SKM-1 treated with dmso at 0.1 percent for 144 hours (cell line): Measurements from ENCODE around the gene PRPF40A.
"Not testable (repeated sequence)": the region's sequence is repeated elsewhere in the genome, so short reads cannot be mapped to it uniquely, and the experiment has no call there.

Experiments
- DNase-seq: peaks from one replicate; lab custom pipeline; 2025; ENCODE audit not compliant: unreplicated experiment; lab: John Stamatoyannopoulos, UW

The PRPF40A gene

DNA sequence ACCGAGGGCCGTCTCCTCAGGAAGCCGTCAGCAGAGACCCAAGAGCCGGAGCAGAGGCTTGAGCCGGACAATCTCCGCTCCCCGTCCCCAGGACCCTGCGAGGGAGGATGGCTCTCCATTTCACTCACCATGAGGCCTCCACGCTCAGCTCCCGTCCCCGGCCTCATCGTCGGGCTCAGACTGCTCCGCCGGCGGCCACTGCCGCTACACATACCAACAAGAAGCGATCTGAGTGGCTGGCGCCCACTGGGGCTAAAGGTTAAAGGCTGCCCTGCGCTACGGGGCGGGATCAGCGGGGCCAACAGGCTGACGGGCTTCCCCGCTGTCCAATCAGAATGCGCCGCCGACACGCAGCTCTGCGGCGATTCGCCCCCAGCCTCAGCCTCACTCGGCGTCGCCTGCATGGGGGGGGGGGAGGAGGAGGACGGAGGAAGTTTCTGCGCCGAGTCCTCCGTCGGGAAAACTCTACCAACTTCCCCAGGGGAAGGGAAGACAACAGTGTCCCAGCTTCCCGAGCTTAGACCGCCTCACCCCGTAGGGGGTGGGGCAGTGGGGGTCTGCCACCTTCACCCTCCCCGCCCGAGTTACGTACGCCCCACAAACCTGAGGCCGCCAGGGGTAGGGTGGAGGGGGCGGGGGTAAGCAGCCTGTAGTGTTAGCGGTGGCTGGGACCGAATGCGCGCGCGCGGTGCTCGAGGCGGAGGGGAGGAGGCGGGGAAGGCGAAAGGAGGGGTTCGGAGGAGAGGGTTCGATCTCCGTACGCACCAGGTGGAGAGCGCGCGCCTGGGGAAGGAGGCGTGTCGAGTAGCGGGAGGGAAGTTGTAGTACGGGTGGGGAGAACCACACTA lies at the start of gene PRPF40A:
Gene PRPF40A, minus strand, starts transcription at position 234 of the 848 bp plus-strand sequence. Its CDS starts 22 bp downstream, at position 212.
- peak; percentile 96 for DNase-seq

DNA sequence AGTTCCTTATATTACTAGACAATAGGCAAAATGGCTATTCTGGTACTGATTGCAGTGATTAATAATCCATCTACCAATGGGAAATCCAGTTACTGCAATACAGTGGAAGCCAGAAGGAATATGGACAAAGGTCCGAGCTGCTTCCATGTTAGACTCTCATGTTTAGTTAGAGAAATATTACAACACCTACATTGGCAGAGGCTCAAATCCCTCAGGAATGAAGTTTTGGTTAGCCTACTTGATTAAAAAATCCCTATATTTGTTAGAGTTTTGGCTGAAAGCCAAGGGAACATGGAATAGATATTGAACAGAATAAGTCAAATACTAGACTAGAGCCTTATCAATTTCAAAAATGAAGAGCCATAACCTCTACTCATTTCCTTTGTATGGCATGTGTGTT lies 49.7 kb upstream of the PRPF40A start:
- DNase-seq: no peak

DNA sequence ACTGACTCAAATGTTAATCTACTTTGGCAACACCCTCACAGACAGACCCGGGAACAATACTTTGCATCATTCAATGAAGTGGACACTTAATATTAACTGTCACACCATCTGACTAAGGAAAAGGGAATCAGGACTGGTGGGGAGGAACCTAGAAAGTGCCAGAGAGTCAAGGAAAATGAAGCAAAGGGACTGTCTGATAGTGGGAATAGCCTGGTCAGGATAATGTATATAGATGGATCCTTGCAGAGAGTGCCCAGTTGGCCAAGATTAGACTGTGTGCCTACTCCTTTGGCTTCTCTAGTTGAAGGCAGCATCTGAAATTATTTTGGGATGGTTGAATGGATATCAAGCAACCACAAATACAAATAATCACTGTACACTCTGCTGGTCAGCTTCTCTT lies 46.4 kb upstream of the PRPF40A start:
- no peak for DNase-seq

DNA sequence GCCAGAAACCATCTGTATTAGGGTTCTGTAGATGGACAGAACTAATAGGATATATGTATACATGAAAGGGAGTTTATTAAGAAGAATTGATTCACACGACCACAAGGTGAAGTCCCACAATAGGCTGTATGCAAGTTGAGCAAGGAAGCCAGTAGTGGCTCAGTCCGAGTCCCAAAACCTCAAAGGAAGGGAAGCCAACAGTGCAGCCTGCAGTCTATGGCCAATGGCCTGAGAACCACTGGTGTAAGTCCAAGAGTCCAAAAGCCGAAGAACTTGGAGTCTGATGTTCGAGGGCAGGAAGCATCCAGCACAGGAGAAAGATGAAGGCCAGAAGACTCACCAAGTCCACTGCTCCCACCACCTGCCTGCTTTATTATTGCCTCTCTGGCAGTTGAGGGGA lies 45.9 kb upstream of the PRPF40A start:
- DNase-seq: not testable (repeated sequence)

DNA sequence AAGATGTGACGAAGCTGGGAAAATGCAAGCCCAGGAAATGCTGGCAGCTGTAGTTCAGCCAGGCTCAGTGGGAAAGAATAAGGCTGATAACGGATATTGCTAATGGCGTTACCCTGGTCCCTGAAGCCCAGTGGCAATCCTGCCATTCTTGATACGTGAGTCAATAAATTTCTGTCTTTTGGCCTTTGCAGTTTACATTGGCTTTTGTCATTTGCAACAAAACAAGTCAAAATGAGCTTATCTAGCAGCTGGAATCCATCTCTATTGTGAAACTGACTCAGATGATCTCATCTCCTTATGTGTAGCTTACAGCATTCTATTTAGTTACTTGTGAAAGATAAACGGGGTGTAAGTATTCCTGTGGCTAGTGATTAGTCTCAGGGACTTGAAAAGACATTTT lies 44.9 kb upstream of the PRPF40A start:
- DNase-seq: no peak

DNA sequence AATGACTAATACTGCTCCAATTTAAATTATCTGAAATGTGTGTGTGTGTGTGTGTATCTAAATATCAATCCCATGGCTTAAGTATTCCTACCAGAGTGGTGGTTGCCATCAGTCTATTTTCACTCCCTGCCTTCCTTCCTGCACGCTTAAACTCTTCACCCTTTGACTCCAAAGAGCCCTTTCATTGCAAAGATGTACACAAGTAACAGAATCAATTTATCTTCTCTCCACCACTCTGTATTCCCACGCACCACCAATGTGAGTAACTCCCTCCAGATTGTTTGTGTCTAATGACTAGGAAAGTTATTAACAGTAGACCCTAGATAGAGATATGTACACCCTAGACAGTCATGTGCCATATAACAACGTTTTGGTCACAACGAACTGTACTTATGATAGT lies 44.0 kb upstream of the PRPF40A start:
- DNase-seq: no peak

DNA sequence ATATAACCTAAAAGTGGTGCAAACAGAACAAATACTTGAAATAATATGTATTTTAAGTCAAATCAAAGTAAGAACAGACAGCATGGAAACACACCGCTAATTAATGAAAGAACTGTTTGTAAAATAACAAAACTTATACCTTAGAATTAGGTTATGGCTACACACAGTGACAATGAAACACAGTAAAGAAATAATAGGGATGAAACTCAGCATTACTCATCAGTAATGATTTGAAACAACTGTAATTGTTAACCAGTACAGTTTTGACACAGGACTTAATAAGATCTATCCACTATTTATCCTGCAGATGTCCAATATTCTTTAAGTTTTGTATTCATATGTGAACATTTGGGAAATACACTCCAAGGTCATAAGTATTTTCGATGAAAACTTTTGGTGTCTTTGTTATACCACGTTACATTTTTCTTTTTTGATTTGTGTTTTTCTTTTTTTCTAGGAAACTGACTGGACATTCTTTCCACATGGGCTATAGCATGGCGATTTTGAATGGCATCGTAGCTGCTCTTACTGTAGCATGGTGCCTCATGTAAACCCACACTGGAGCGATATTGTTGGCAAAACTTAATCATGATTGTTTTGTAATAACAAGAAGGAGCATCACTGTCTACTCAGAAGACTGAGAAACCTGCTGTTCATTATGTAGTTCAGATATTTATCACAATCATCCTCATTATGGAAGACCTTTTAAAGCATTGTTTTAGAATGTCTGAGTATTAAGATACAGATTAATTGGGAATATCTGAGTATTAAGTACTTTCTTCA lies 42.2 kb upstream of the PRPF40A start:
- no peak for DNase-seq

DNA sequence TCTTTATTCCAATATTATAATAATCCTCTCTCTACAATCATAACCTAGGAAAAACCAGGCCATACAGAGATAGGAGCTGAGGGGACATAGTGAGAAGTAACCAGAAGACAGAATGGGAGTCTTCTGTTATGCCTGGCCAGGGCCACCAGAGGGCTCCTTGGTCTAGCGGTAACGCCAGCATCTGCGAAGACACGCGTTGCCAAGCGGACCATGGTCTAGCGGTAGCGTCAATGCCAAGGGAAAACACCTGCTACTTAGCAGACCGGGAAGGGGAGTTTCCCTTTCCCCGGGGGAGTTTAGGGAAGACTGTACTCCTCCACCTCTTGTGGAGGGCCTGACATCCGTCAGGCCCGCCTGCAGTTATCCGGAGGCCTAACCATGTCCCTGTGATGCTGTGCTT lies 37.8 kb upstream of the PRPF40A start:
- DNase-seq: no peak

DNA sequence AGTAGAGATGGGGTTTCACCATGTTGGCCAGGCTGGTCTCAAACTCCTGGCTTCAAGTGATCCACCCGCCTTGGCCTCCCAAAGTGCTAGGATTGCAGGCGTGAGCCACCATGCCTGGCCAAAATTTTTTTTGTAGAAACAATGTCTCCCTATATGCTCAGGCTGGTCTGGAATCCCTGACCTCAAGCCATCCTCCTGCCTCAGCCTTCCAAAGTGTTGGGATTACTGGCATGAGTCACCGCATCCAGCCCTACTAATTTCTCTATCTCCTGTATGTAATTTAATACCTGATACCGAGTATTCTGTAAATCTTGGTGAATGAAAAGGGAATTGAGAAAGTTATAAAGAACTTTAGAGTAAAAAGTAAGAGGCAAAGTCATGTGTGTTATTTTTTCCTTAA lies 30.5 kb upstream of the PRPF40A start:
- DNase-seq: not testable (repeated sequence)

DNA sequence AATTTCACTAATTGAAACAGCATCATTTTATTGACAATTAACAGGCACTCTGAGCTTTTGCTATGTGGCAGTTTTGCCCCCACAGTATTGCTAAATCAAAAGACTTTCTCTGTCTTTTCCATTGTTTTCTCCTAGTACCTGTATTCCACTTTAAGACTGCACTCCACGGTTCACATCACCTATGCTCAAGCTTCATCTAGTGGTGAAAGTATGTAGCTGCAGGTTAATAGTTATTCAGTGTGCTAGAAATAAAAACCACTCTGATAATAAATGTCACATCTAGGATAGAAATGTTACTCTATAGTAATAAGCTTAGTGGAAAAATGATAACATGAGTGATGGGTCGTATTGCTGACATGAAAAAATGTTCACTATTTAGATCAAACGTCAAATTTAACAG lies 25.7 kb upstream of the PRPF40A start:
- DNase-seq: no peak

DNA sequence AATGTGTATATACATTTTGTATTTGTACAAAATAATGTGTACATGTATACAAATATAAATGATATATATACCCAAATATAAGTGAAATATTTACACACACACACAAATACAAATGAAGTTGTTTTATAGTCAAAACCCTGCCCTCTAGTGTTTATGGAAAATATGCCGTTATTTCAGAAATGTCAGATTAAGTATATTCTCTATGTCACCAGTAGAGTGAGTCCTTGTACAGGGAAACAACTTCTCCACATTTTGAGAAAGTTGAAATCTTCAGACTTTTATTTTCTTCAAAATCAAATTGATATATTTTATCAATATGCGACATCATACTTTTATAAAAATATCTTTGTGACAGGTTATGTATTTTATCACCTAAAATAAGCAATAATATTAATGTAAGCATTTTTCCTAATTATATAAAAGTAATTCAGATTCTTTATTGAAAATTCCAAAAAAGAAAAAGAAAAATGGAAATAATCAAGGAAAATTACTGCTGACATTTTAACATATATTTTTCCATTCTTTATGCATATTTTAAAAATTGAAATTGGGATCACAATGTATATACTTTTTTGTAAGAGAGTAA lies 23.6 kb upstream of the PRPF40A start:
- DNase-seq: peak; percentile 64

DNA sequence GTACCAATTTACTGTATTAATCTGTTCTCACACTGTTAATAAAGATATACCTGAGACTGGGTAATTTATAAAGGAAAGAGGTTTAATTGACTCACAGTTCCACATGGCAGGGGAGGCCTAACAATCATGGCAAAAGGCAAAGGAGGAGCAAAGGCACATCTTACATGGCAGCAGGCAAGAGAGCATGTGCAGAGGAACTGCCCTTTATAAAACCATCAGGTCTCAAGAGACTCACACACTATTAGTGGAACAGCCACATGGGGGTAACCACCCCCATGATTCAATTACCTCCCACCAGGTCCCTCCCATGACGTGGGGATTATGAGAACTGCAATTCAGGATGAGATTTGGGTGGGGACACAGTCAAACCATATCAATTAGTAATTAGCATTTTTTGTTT lies 22.4 kb upstream of the PRPF40A start:
- DNase-seq: not testable (repeated sequence)

DNA sequence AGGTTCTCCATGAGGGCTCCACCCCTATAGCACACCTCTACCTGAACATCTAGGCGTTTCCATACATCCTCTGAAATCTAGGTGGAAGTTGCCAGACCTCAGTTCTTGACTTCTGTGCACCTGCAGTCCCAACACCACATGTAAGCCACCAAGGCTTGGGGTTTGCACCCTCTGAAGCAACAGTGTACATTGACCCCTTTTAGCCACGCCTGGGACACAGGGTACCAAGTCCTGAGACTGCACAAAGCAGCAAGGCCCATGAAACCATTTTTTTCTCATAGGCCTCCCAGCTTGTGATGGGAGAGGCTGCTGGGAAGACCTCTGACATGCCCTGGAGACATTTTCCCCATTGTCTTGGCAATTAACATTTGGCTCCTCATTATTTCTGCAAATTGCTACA lies 21.2 kb upstream of the PRPF40A start:
- no peak for DNase-seq

DNA sequence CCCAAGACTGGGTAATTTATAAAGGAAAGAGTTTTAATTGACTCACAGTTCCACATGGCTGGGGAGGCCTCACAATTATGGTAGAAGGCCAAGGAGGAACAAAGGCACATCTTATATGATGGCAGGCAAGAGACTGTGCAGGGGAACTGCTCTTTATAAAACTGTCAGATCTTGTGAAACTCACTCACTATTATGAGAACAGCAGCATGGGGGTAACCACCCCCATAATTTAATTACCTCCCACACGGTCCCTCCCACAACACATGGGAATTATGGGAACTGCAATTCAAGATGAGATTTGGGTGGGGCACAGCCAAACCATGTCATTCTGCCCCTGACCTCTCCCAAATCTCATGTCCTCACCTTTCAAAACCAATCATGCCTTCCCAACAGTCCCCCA lies 20.2 kb upstream of the PRPF40A start:
- not testable (repeated sequence) for DNase-seq

DNA sequence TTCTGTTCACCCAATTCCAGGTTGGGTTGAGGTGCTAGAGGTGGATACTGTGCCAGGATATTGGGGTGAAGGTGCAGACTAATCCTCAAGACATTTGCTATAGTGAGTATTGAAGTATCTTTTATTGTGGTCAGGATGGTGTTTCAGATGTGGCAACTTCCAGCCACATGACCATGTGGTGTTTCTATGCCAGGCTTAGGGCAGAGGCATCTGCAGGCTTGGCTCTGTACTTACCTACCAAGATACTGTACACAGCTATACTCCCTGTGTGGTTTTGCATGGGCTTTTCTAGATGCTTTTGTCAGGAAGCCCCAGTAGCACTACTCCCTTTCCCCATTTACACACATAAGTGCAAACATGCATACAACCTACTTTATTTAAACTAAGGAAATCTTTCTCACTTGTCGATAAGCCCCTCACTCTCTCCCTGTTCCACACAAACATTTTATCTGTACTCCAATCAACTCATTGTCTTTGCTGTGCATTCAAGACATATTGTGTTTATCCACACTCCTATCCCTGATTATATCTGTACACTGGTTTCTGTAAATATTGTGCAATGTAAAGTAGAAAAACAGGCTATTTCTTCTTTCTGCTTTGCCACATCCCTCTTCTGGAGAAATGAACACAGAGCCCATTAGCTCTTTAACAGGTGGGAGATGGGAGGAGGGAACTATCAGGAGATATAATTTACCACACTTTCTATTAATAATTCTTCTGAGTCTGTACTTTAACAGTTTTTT lies 13.5 kb upstream of the PRPF40A start:
- peak; percentile 57 for DNase-seq

DNA sequence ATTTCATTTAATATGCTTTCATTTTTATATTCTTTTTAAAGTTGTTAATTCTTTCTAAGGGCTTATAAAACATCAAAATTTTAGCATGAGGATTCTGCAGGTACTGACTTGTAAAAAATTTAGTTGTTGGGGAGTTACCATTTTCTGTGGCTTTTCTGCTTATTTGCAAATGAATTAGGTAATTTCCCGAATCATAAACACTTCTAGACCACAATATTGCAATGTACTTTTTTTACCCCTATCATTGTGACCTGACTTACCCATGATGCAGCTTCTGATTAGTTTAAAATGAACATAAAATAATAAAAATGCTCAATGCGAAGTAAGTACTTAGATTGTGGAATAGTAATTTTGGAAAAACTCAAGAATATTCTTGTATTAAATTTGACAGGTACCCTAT lies 12.6 kb upstream of the PRPF40A start:
- no peak for DNase-seq

DNA sequence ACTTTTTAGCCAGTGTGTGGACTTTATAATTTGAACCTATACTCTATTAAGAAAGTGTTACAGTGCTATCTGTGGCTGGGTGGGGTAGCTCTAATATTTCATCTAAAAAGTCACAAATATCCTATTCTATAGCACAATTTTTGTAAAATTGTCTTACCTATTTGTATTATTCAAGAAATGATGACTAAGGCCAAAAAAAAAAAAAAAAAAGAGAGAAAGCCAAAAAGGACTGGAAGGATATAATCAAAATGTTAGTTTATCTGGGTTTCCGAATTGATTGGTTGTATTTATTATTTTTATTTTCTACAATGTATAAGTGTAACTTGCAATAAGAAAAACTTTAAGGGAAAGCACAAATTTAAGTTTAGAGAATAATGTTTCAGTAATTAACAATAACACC lies 6.7 kb upstream of the PRPF40A start:
- no peak for DNase-seq

DNA sequence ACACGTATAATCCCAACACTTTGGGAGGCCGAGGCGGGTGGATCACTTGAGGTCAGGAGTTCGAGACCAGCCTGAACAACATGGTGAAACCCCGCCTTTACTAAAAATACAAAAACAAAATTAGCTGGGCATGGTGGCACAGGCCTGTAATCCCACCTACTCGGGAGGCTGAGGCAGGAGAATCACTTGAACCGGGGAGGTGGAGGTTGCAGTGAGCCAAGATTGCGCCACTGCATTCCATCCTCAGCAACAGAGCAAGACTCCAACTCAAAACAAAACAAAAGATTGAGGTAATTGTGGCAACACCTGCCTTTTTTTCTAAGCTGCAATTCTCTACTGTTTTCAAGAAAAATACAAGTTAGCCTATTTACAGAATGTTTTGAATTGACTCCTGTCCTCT lies 5.4 kb upstream of the PRPF40A start:
- DNase-seq: not testable (repeated sequence)

DNA sequence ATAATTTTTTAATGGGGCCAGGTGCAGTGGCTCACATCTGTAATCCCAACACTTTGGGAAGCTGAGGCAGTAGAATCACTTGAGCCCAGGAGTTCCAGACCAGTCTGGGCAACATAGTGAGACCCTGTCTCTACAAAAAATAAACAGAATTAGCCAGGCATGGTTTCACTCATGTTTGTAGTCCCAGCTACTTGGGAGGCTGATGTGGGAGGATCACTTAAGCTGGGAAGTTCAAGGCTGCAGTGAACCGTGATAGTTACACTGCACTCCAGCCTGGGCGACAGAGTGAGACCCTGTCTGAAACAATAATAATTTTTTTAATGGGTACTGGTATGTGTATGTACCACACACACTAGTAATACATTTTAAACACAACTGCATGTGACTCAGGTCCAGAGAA lies 3.5 kb upstream of the PRPF40A start:
- DNase-seq: no peak

DNA sequence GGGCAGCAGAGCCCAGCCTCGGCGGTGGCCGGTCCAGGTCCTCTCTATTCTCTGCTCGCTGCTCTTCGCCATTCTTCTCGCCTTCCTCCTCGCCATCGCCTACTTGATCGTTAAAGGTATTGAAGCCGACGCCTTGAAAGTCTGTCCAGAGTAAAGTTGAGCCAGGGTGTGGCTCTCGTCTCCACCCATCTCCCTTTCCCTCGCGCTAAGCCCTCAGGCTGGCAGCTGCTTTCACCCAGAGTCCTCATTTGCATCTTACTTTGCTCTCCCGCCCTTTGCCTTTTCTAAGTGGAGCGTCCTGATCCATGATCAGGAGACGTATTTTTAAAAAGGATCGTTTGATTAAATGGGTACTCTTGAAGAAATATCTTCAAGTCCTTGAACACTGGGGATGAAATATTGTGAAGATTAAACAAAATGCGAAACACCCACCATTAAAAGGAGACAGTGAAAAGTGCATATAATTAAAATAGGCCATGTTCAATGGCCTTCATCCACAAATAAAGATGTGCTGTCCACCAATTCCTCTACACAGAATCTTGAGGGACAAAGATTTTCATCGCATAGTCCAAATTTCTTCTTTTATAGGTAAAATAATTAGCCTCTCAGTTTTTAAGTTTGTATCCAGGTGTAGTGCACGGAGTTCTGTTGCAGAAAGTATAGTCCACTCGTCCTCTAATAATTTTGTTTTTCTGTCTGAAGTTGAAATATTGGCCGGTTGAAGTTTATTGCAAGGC lies 1.8 kb upstream of the PRPF40A start:
- DNase-seq: peak; percentile 51
